ENCODE results near the gene CMTM7.

The CMTM7 gene

DNA sequence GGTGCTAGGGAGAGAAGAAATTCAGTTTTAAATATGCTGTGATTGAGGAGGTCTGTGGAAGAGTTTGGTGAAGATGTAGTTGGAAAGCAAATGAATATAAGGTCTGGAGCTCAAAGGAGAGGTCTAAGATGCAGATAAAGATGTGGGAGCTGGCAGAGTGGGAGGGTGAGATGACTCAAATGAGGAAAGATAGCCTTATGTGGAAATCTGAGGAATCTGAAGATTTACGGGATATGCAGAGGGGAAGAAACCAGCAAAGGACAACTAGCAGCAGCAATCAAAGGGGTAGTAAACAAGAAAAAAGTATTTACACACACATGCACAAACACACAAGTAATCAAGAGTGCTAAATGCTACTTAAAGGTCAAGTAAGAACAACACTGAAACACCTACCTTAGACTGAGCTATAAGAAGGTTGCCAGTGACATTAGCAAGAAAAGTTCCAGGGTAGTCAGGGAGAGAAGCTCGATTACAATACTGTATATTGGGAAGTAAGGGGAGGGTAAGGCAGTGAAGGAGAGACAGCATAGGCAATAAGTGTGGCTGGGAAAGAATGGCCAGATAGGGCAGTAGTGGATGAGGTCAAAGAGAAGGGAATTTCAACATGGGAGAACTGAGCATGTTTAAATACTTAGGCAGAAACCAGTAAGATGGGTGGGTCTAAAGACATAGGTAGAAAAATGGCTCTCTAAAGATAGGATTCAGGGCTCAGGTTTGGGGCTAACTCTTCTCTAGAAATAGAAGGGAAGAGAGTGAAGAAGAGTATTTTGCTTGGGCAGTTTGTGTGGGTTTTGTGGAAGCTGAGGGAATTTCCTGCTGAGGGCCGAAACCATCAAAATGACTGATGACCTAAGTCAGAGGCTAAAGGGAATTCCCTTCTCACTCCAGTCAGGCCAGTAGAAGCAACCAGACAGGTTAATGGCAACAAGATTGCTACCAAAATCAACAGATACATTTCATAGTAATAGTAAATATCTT is 102.1 kb downstream of the CMTM7 start:
- DNase-seq (ENCODE audit: low spot score): no peak

DNA sequence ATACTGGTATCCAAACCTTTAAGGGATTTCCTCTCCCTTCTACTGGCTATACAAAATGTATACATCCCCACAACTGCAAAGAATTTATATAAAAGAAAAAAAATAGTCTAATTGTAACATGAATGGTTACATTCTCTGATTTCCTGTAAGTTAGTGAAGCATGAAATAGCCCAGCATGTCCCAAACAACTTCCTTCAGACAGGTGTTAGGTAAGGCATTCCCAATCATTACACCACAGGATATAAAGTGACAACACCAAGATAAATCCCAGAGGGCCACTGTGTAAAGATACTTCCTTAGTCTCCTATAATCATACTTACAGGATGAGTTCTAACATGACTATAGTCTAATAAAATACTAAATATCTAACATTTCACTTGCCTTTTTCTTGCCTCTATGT is 103.4 kb downstream of the CMTM7 start:
- no peak for DNase-seq (ENCODE audit: low spot score)

DNA sequence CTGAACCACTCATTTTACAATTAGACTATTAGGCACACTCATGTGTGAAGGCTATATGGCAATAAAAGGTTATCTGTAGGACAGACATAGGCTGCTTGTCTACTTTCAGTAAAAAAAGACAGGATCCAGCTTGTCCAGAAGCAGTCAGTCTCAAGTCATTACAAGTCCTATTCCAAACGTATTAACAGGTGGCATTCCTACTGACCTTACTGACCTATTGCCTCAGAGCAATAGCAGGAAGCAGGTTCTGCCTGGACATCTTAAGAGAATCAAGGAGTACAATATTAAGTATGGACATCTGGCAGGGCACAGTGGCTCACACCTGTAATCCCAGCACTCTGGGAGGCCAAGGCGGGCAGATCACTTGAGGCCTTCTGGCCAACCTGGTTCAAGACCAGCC is 104.0 kb downstream of the CMTM7 start:
- DNase-seq (ENCODE audit: low spot score): no peak

DNA sequence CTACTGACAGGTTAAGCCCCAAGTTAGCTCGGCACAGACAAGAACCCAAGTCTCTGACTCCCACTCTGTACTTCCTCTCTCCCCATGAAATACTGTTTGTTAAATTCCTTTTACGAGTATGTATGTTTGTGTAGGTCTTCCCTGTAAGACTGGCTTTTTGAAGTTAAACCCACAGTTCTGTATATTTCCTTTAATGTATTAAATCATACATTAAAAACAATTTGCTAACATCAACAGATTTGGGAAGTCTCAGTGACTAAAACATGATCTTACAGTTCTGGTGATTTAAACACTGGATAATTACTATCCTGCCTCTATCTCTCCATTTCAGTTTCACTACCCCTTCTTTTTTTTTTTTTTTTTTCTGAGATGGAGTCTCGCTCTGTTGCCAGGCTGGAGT is 106.6 kb downstream of the CMTM7 start:
- no peak for DNase-seq (ENCODE audit: low spot score)

DNA sequence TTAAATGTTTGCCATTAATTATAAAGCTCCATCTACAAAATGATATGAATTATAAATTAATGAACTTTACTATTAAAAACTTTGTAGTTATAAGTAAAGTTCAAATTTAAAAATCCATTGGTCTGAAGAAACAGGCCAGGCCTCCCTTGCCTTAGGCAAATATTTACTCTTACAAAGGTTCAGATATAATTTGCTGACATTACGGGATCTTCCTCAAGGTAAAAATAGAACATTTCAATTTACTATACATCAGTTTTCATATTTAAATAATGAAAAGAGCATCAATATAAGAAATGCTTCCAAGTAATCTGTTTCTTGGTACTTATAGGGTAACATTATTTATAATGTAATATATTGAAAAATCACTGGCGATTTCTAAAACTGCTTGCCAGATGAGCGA is 107.3 kb downstream of the CMTM7 start:
- no peak for DNase-seq (ENCODE audit: low spot score)

DNA sequence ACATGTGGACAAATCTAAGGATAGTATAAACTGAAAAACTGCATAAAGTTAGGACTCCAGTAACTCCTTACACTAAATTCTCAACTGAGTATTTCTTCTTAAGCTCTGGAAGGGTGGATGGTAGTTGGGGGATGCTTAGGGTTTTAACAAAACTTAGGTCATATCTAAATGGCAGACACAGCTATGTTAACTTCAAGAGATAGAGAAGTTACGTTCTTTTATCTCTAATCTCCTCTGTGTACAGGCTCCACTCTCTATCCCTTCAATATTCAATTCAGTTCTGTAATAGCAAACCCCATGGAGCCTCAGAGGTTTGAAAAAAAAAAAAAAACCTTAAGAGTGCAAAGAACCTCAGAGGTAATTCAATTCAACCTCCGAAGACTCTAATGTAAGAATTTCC is 107.9 kb downstream of the CMTM7 start:
- DNase-seq (ENCODE audit: low spot score): no peak

DNA sequence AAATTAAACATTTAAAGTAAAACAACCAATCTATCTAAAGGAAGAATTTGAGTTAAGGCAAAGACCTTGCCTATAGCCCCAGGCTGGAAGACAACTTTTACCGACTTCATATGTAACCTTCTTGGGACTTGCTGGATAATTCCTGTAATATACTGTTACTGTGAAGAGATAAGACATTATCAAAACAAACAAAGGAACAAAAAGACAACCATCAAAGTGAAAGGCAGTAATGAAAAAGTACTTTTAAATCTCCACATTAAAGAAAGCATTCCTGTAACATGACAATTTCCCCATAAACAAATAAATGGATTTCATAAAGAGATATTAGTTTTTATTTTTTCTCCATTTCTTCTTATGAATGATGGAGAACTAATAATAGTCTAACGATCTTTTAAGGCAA is 108.6 kb downstream of the CMTM7 start:
- no peak for DNase-seq (ENCODE audit: low spot score)

DNA sequence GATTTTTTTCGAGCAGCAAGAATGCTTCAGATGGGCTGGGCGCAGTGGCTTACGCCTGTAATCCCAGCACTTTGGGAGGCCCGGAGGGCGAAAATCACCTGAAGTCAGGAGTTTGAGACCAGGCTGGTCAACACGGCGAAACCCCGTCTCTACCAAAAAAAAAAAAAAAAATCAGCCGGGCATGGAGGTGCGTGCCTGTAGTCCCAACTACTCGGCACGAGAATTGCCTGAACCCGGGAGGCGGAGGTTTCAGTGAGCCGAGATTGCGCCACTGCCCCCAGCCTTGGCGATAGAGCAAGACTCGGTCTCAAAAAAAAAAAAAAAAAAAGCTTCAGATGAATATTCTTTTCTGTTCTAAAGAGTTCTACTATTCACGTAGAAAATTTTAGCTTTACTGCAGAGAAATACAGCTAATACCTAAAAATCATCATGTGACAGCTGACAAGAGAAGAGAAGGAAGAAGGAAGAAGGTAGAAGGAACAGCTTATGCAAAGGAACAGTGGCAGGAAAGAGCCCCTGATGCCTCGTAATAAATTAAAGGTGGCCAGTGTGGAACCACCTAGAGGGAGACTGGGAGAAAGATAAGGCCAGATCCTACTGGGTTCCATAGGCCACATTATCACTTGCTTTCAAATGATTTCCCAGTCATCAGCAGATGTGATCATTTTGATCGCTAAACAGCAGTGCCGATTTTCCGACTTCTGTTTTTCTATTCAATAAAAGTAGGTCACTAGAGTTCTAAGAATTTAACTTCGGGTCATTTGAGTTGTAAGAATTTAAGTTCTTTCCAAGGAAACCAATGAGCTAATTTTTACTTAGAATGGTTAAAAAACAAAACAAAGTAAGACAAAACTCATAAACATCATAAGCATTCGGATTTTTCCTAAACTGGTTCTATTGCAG is 109.5 kb downstream of the CMTM7 start:
- DNase-seq (ENCODE audit: low spot score): no peak

DNA sequence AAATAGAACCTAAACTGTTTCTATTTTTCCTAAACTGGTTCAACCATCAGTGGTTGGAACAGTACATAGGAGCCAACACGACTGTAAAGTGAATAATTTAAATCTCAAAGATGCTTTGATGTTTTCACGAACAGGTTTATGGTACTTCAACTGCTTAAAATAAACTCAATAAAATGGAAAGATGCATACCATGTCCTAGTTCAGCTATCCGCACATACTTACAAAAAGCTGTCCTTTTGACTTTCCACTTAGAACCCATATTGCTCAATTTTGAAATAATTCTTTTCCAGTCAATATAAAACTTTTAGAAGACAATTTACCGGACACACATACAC is 110.1 kb downstream of the CMTM7 start:
- no peak for DNase-seq (ENCODE audit: low spot score)

DNA sequence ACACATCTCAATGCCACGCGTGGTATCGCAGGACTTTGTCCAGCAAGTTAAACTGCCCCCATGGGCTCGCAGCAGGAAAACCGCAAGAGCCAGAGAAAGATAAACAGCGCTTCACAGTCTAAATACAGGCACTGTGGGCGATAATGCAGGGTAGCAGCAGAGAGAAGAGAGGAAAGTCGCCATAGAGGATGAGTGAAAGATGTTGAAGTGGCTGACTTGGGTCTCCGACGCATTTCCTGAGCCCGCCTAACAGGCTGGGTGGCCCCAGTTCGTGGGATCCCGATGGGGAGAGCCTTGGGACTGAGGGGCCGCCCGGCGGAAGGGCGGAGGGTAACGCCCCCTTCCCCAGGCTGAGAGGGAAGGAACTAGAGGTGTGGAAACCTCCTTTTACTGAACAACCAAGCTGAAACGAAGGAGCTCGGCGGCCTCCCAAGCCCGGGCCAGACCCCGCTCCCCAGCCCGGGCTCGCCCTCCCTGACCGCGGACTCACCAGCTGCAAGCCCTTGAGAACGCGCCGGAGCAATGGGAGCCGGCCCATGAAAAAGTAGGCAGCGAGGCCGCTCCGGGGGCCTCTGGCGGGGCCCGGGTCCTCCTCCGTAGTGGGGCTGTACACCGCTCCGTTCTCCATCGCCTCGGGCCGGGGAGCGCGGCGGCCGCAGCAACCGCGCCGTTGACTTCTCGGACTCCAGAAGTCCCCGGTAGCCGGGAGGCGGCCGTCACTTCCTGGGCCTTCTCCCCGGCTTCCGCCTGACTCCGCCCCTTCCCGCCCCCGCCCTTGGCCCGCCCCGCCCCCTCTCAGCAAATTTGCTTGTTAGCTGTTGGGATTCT is 110.7 kb downstream of the CMTM7 start, which contains the start of gene CMTM6:
Gene CMTM6, minus strand, starts transcription at position 735 of the 828 bp plus-strand sequence. Its CDS starts 107 bp downstream, at position 628.
- peak; percentile 94 for DNase-seq (ENCODE audit: low spot score)

DNA sequence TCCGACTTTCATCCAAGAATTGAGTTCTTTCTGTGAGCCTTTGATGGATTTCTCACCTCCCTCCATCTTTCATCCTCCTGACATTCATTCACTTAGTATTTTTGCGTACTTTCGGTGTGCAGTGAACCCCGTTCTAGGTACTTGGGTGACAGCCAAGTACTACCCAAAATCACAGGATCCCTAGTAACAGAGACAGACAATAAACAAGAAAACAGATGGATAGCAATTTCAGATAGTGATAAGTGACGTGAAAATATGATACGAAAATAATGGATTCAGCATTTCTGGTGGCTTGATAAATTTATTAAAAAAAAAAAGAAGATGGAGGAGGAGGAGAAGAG is 111.3 kb downstream of the CMTM7 start:
- no peak for DNase-seq (ENCODE audit: low spot score)

Data from hepatic stellate cell (primary cell).